Keratinocyte (primary cell): ENCODE data around the gene SCAMP1. TPM values are rescaled to one million over a fixed set of nuclear protein-coding genes. Genes with fewer than 3 reads are reported as not detected.

Experiments used
- DNase-seq: peaks from one replicate; pipeline ENCODE4 v3.0.0-alpha.2; 2011; ENCODE audit warnings: low read depth, missing footprints, low spot score
- FAIRE-seq: peaks from 2 replicates; lab custom pipeline; 2011; peaks lifted over from hg19 to GRCh38; lab: Jason Lieb, UNC
- H2AFZ ChIP-seq: 2 replicates; pipeline ENCODE4 v1.6.0; 2012; ENCODE audit warnings: low read length, control low read depth, inconsistent platforms; ENCODE audit not compliant: control insufficient read depth
- H3K27ac ChIP-seq: 2 replicates; pipeline ENCODE4 v1.5.1; 2011; ENCODE audit warnings: low read length; ENCODE audit not compliant: control insufficient read depth, insufficient read depth
- H3K27me3 ChIP-seq: 3 replicates; pipeline ENCODE4 v1.6.0; 2011; ENCODE audit warnings: low read length; ENCODE audit not compliant: control insufficient read depth, insufficient read depth; ENCODE audit errors: extremely low read depth
- H3K36me3 ChIP-seq, 2 experiments: 2 replicates in 1 of 2; 3 replicates in 1 of 2; pipeline ENCODE4 v1.5.1; 2011; ENCODE audit warnings: low read length in 2 of 2, mild to moderate bottlenecking in 1 of 2; ENCODE audit not compliant: control insufficient read depth in 2 of 2, insufficient read depth in 2 of 2; ENCODE audit errors: extremely low read depth in 1 of 2
- H3K4me1 ChIP-seq: 3 replicates; pipeline ENCODE4 v1.5.1; 2011; ENCODE audit warnings: low read length; ENCODE audit not compliant: control insufficient read depth, insufficient read depth; ENCODE audit errors: extremely low read depth
- H3K4me2 ChIP-seq: 3 replicates; pipeline ENCODE4 v1.6.0; 2011; ENCODE audit warnings: low read depth, low read length; ENCODE audit not compliant: control insufficient read depth, insufficient read depth; ENCODE audit errors: extremely low read depth
- H3K4me3 ChIP-seq, 3 experiments: fragments of 200-600 bp in 1 of 3; sonication (generic) in 1 of 3; 2 replicates in 2 of 3; 3 replicates in 1 of 3; pipeline ENCODE4 v1.5.1; 2011 to 2016; ENCODE audit warnings: low read length in 3 of 3, mild to moderate bottlenecking in 3 of 3, control low read depth in 2 of 3, inconsistent platforms in 1 of 3, low read depth in 1 of 3, mixed read lengths in 1 of 3, mixed run types in 1 of 3, moderate library complexity in 1 of 3; ENCODE audit not compliant: control insufficient read depth in 2 of 3, insufficient read depth in 2 of 3; ENCODE audit errors: extremely low read depth in 1 of 3
- H3K79me2 ChIP-seq: 2 replicates; pipeline ENCODE4 v1.6.0; 2012; ENCODE audit warnings: low read length; ENCODE audit not compliant: control insufficient read depth, insufficient read depth
- H3K9ac ChIP-seq: 3 replicates; pipeline ENCODE4 v1.6.0; 2011; ENCODE audit warnings: low read length; ENCODE audit not compliant: control insufficient read depth, insufficient read depth; ENCODE audit errors: extremely low read depth
- H3K9me1 ChIP-seq: 3 replicates; pipeline ENCODE4 v1.6.0; 2011; ENCODE audit warnings: low read length; ENCODE audit not compliant: control insufficient read depth, insufficient read depth; ENCODE audit errors: extremely low read depth
- H3K9me3 ChIP-seq: 2 replicates; pipeline ENCODE4 v1.5.1; 2012; ENCODE audit warnings: low read depth, low read length; ENCODE audit not compliant: control insufficient read depth
- H4K20me1 ChIP-seq: 3 replicates; pipeline ENCODE4 v1.6.0; 2011; ENCODE audit warnings: low read length; ENCODE audit not compliant: control insufficient read depth, insufficient read depth; ENCODE audit errors: extremely low read depth
- EZH2 ChIP-seq: IDR thresholded peaks from one replicate; pipeline ENCODE4 v1.6.1; 2012; ENCODE audit warnings: inconsistent platforms, mild to moderate bottlenecking, low read length, moderate library complexity
- dilution Hi-C: fragments of 300-500 bp; cut with MboI; formaldehyde crosslinking; loops from one replicate; pipeline ENCODE4 v1.7.0; 2020; ENCODE audit warnings: low sequenced_read_pairs; ENCODE audit not compliant: extremely low pct_ligation_motif_present
- polyA plus RNA-seq, 5 experiments: library from polyadenylated mRNA; depleted of rRNA in 3 of 5; stranded (reverse) in 3 of 5; stranded (forward) in 1 of 5; unstranded in 1 of 5; fragments of >200 nt; gene quantifications; 1 replicate in 1 of 5; 2 replicates in 3 of 5; 3 replicates in 1 of 5; pipeline versions ENCODE4 v1.2.1 to v1.2.3, GENCODE V29; 2011 to 2012; ENCODE audit warnings: missing spikeins in 2 of 5, low read depth in 1 of 5, low replicate concordance in 1 of 5
- TF ChIP-seq, protein P1 (sequence below), 3 experiments: IDR thresholded peaks in 1 of 3; conservative IDR thresholded peaks in 1 of 3; optimal IDR thresholded peaks in 1 of 3; 2 replicates in 2 of 3; 3 replicates in 1 of 3; pipeline versions ENCODE3 to v1.5.1; 2011; ENCODE audit warnings: low read length in 3 of 3, mild to moderate bottlenecking in 3 of 3, moderate library complexity in 2 of 3, control low read depth in 1 of 3, inconsistent platforms in 1 of 3; ENCODE audit not compliant: insufficient read depth in 2 of 3; ENCODE audit errors: extremely low read depth in 1 of 3

Gene SCAMP1
- polyA plus RNA-seq, 1 donor (not counting 4 experiments of a cell fraction or from before 2014, with no cell fraction given): 36.6 TPM

- no peak for TF ChIP-seq EZH2
- TF ChIP-seq, protein P1, sequence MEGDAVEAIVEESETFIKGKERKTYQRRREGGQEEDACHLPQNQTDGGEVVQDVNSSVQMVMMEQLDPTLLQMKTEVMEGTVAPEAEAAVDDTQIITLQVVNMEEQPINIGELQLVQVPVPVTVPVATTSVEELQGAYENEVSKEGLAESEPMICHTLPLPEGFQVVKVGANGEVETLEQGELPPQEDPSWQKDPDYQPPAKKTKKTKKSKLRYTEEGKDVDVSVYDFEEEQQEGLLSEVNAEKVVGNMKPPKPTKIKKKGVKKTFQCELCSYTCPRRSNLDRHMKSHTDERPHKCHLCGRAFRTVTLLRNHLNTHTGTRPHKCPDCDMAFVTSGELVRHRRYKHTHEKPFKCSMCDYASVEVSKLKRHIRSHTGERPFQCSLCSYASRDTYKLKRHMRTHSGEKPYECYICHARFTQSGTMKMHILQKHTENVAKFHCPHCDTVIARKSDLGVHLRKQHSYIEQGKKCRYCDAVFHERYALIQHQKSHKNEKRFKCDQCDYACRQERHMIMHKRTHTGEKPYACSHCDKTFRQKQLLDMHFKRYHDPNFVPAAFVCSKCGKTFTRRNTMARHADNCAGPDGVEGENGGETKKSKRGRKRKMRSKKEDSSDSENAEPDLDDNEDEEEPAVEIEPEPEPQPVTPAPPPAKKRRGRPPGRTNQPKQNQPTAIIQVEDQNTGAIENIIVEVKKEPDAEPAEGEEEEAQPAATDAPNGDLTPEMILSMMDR (optimal IDR thresholded peaks at IDR 0.05 in 1 of 3, IDR thresholded peaks at IDR 0.05 in 1 of 3, conservative IDR thresholded peaks at IDR 0.05 in 1 of 3; ENCODE audit: extremely low read depth in 1 of 3, insufficient read depth in 2 of 3, low read length in 3 of 3): no peak
These were observed 127.4 kb downstream of the SCAMP1 start for GRCh38 chr5:78487846-78488245.

DNA sequence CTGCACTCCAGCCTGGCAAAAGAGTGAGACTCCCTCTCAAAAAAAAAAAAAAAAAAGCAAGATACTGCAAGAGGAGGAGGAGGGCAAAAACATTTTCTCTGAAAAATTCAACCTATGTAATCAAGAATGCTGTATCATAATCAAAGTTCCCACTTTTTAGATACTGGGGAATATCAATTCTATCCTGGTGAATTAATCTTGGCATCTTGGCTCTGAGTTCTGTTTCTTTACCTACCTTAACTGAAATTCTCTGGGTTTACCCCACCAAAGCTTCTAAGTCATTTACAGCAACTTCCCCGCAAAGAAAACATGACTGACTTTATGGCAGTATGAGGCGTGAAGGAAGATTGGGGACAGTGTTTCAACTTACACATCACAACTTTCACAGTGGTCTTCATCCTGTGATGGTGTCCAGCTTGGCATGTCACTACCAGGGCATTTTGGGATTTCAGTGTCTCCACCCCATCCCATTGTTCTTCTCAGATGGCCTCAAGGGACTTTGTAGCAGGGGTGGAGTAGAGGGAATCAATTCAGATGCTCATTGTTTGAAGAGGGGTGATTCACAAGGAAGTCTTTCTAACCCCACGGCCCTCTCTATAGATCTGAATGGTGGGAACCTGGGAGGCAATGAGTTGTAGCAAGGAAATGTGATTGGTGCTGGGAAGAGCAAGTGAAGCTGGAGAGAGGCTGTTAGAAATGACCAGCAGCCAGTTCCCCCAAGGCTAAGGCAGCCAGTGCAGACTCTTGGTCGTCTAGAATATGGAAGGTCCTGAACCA, 130.5 kb downstream of the SCAMP1 start:
- peaks cover 2% of the 10 kb centered on the region for H3K79me2 ChIP-seq
- H2AFZ ChIP-seq: no peak overlapping the region
- H3K36me3 ChIP-seq: peaks cover 19 to 23% of the 10 kb centered on the region in 2 experiments
- H3K9me3 ChIP-seq: no peaks in the 10 kb centered on the region
- TF ChIP-seq, protein P1 (optimal IDR thresholded peaks at IDR 0.05 in 1 of 3, IDR thresholded peaks at IDR 0.05 in 1 of 3, conservative IDR thresholded peaks at IDR 0.05 in 1 of 3; ENCODE audit: extremely low read depth in 1 of 3, insufficient read depth in 2 of 3, low read length in 3 of 3): no peak
- no peak for TF ChIP-seq EZH2
- H3K27ac ChIP-seq: no peak overlapping the region
- no peaks in the 10 kb centered on the region for H4K20me1 ChIP-seq
- H3K4me2 ChIP-seq: no peak overlapping the region
- H3K4me1 ChIP-seq: no peaks in the 10 kb centered on the region
- H3K9me1 ChIP-seq: no peaks in the 10 kb centered on the region
- dilution Hi-C loops: no loop called here
- H3K27me3 ChIP-seq: no peaks in the 10 kb centered on the region
- H3K4me3 ChIP-seq: no peak overlapping the region
- no peak overlapping the region for H3K9ac ChIP-seq
- no peak for DNase-seq
- FAIRE-seq: no peak

More at GRCh38 chr5:78487846-78488245, 127.4 kb downstream of the SCAMP1 start:
- dilution Hi-C loops: no loop called here
- Histone ChIP-seq H3K4me1 (peaks cover 5% of the 10 kb centered on the region), H3K79me2 (no peaks in the 10 kb centered on the region), H3K9me1 (no peaks in the 10 kb centered on the region), H3K27ac (no peak overlapping the region), H3K4me3 (no peak overlapping the region), H3K27me3 (no peaks in the 10 kb centered on the region), H2AFZ (no peak overlapping the region), H3K4me2 (no peak overlapping the region), H3K9ac (no peak overlapping the region), H3K36me3 (peaks cover 11 to 21% of the 10 kb centered on the region in 2 experiments), H4K20me1 (no peaks in the 10 kb centered on the region), H3K9me3 (no peaks in the 10 kb centered on the region)
- DNase-seq: no peak
- no peak for FAIRE-seq
